Body of pancreas (tissue), 4 donors: ENCODE measurements around the gene SCN7A. TPM values are rescaled to one million over a fixed set of nuclear protein-coding genes. Genes with fewer than 3 reads are reported as not detected.
A peak's percentile ranks its signal among the peaks of the same experiment; 100 is the strongest.

Source experiments
- ATAC-seq: fragments of 150-250 bp; one replicate; pipeline ENCODE4 v1.9.1; 2016
- DNase-seq, 4 donors: peaks; one replicate each; pipeline ENCODE4 v3.0.0-alpha.2; 2019
- H3K27ac ChIP-seq, 4 donors: fragments of 200-600 bp; sonication (generic); 1 replicate in 3 of 4; 2 replicates in 1 of 4; pipeline versions ENCODE4 v1.5.1 to v1.6.1; 2016 to 2019; ENCODE audit warnings: mild to moderate bottlenecking in 1 of 4, mixed read lengths in 1 of 4, moderate library complexity in 1 of 4
- H3K27me3 ChIP-seq, 2 donors: fragments of 200-600 bp; sonication (generic); one replicate each; pipeline ENCODE4 v1.6.0; 2016; ENCODE audit warnings: mild to moderate bottlenecking in 1 of 2
- H3K36me3 ChIP-seq, 2 donors: fragments of 200-600 bp; sonication (generic); replicated peaks in 1 of 2; 2 replicates each; pipeline ENCODE4 v1.5.1; 2016; ENCODE audit warnings: low read depth in 2 of 2; ENCODE audit not compliant: insufficient read depth in 1 of 2
- H3K4me1 ChIP-seq: fragments of 200-600 bp; sonication (generic); one replicate; pipeline ENCODE4 v1.6.0; 2016
- H3K4me3 ChIP-seq, 2 donors: fragments of 200-600 bp; sonication (generic); 1 replicate in 1 of 2; 2 replicates in 1 of 2; pipeline ENCODE4 v1.5.1; 2016 to 2019
- H3K9me3 ChIP-seq, 3 donors: fragments of 200-600 bp; sonication (generic); 1 replicate in 2 of 3; 2 replicates in 1 of 3; pipeline ENCODE4 v1.5.1; 2016
- POLR2A ChIP-seq, 3 donors: fragments of 450-650 bp; IDR thresholded peaks; one replicate each; pipeline ENCODE4 v1.6.1; 2016; ENCODE audit warnings: antibody characterized with exemption in 3 of 3, mild to moderate bottlenecking in 2 of 3
- whole genome bisulfite sequencing, 2 donors: methylation state at CpG; one replicate each; pipeline ENCODE4 v1.1.5; 2017; 5-methylcytosine and 5-hydroxymethylcytosine counted together
- intact Hi-C: fragments of 100-400 bp; cut with DNase I; formaldehyde crosslinking; loops from one replicate; pipeline ENCODE4 v1.15.1; 2023
- total RNA-seq, 2 donors: library from RNA; depleted of rRNA; stranded (reverse); fragments of >200 nt; gene quantifications; one replicate each; pipeline ENCODE4 v1.1.0, GENCODE V29; 2016
- TF ChIP-seq, protein P1 (sequence below), 7 experiments: fragments of 450-650 bp in 4 of 7; fragments of 200-600 bp in 3 of 7; sonication (generic) in 3 of 7; IDR thresholded peaks; one replicate each; pipeline ENCODE4 v1.5.1; 2016 to 2019; ENCODE audit warnings: antibody characterized with exemption in 7 of 7

SCN7A gene
- total RNA-seq, 2 donors from 2014 or later = 7.8 to 8.6 TPM

DNA sequence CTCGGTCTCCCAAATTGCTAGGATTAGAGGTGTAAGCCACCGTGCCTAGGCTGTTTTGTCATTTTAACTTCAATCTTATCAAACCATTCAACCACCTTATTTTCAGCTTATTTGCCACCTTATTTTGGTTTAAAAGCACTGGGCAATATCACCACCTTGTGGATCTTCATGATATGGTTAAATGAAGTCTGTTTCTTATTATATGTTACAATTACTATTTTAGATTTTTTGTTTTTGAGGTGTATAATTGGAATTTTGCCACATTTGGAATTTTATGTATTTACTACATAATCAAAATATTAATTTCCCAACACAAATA lies 74.5 kb downstream of the SCN7A start:
- Histone ChIP-seq H3K36me3 (no peaks in the 10 kb centered on the region), H3K27ac (no peak overlapping the region), H3K4me1 (no peaks in the 10 kb centered on the region), H3K9me3 (no peaks in the 10 kb centered on the region), H3K27me3 (no peaks in the 10 kb centered on the region), H3K4me3 (no peak overlapping the region)
- ATAC-seq (no peak), DNase-seq (no peak)
- intact Hi-C loops = no loop called here
- no peak for TF ChIP-seq POLR2A (IDR thresholded peaks at IDR 0.05)
- TF ChIP-seq, protein P1, sequence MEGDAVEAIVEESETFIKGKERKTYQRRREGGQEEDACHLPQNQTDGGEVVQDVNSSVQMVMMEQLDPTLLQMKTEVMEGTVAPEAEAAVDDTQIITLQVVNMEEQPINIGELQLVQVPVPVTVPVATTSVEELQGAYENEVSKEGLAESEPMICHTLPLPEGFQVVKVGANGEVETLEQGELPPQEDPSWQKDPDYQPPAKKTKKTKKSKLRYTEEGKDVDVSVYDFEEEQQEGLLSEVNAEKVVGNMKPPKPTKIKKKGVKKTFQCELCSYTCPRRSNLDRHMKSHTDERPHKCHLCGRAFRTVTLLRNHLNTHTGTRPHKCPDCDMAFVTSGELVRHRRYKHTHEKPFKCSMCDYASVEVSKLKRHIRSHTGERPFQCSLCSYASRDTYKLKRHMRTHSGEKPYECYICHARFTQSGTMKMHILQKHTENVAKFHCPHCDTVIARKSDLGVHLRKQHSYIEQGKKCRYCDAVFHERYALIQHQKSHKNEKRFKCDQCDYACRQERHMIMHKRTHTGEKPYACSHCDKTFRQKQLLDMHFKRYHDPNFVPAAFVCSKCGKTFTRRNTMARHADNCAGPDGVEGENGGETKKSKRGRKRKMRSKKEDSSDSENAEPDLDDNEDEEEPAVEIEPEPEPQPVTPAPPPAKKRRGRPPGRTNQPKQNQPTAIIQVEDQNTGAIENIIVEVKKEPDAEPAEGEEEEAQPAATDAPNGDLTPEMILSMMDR (IDR thresholded peaks at IDR 0.05) = peak in 6 of 7 experiments; percentile 10 to 53 (median 43)
- WGBS, 2 donors = 60 to 65% methylated on average over 2 of the region's 2 CpGs

DNA sequence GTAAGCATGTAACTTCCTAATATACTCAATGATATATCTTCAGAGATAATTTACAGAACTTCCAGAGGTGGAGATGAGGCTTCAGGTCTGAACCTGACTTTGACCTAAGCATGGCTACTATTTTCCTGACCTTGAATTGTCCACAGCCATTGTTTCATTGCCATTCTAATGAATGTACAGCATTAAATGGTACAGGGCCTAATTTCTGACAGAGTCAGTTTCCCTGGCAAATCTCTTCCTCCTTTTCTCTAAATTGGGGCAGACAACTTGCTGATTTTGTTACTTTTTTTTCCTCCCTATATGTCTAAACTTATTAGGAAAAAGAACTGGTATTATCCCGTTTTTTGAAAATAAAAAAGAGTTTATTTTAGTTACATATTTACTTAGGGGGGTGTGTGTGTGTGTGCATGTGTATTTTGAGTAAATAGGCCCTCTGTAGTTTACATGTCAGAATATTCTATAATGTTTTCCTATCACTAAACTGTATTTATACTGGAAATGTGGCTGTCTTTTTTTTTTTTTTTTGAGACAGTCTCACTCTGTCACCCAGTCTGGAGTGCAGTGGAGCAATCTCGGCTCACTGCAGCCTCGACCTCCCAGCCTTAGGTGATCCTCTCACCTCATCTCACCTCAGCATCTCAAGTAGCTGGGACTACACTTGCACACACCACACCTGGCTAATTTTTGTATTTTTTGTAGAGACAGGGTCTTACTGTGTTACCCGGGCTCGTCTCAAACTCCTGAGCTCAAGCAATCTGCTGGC lies 75.0 kb downstream of the SCN7A start:
- Histone ChIP-seq H3K4me1 (no peaks in the 10 kb centered on the region), H3K36me3 (no peaks in the 10 kb centered on the region)
- intact Hi-C loops = no loop called here

DNA sequence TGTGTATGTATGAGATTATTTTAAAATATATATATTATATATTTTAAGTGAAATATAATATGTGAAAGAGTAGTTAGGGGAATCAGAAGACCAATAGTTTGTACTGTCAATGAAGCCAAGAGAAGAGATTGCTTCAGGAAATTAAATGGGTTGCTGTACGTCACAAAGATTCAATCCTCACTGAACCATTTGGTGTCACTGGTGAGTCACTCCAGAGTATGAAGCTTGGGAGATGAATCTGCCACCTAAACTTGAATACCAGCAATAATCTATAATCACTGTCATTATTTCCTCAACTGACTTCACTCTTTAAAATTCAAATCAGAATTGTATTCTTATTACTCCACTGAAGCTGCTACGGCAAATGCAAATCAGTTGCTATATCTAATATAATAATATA lies 76.4 kb downstream of the SCN7A start:
- intact Hi-C loops = no loop called here
- no peaks in the 10 kb centered on the region for H3K9me3 ChIP-seq
- DNase-seq (peak in 1 of 4 donors; percentile 8), ATAC-seq (peak; percentile 27)
- no peak overlapping the region for H3K27ac ChIP-seq
- H3K4me1 ChIP-seq = no peaks in the 10 kb centered on the region
- no peaks in the 10 kb centered on the region for H3K36me3 ChIP-seq
- TF ChIP-seq, protein P1 (IDR thresholded peaks at IDR 0.05) = peak in 4 of 7 experiments; percentile 10 to 45 (median 42)
- TF ChIP-seq POLR2A (IDR thresholded peaks at IDR 0.05) = no peak
- WGBS, 2 donors = 61 to 65% methylated on average over 2 of the region's 2 CpGs
- no peaks in the 10 kb centered on the region for H3K27me3 ChIP-seq
- no peak overlapping the region for H3K4me3 ChIP-seq

More for the DNA sequence above, 75.0 kb downstream of the SCN7A start:
- Histone ChIP-seq H3K4me3 (no peak overlapping the region), H3K27ac (no peak overlapping the region), H3K9me3 (no peaks in the 10 kb centered on the region), H3K27me3 (no peaks in the 10 kb centered on the region)
- TF ChIP-seq, protein P1 (IDR thresholded peaks at IDR 0.05) = no peak
- TF ChIP-seq POLR2A (IDR thresholded peaks at IDR 0.05) = no peak
- ATAC-seq (no peak), DNase-seq (no peak)
- WGBS, 2 donors = 61 to 62% methylated on average over 5 of the region's 5 CpGs

DNA sequence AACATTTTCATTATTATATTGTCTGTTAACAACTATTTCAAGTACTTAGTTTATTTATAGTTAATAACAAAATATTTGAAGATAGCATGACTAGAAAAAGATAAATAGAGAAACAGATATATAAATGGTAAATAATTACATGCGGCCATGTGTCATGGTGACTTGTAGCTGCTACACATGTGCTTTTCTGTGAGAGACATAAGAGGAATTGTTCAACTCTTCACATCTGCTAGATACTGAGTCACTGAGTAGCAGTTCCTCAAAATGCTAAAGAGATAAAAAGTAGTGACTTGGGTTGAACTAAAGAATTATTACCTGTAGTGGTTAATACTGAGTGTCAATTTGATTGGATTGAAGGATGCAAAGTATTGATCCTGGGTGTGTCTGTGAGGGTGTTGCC lies 80.8 kb downstream of the SCN7A start:
- H3K4me3 ChIP-seq = no peak overlapping the region
- H3K36me3 ChIP-seq = no peaks in the 10 kb centered on the region
- H3K27ac ChIP-seq = no peak overlapping the region
- no peaks in the 10 kb centered on the region for H3K27me3 ChIP-seq
- WGBS, 2 donors = 67 to 78% methylated on average over 1 of the region's 1 CpG
- intact Hi-C loops = no loop called here
- TF ChIP-seq, protein P1 (IDR thresholded peaks at IDR 0.05) = no peak
- TF ChIP-seq POLR2A (IDR thresholded peaks at IDR 0.05) = no peak
- DNase-seq = no peak
- H3K9me3 ChIP-seq = no peaks in the 10 kb centered on the region
- ATAC-seq = no peak
- H3K4me1 ChIP-seq = no peaks in the 10 kb centered on the region
